H1 (cell line): ENCODE measurements around the gene TNS1. TPM values are rescaled to one million over a fixed set of nuclear protein-coding genes. Genes with fewer than 3 reads are reported as not detected.

Experiments
- CHD1 ChIP-seq: IDR thresholded peaks from 2 replicates; pipeline ENCODE4 v1.6.1; 2012; ENCODE audit warnings: low read depth, low read length, improper control_type of control experiment
- polyA plus RNA-seq, 7 experiments: library from polyadenylated mRNA; depleted of rRNA in 3 of 7; stranded (reverse) in 5 of 7; unstranded in 2 of 7; fragments of >200 nt in 5 of 7; fragments of 200-250 nt in 2 of 7; gene quantifications; 1 replicate in 5 of 7; 2 replicates in 1 of 7; 4 replicates in 1 of 7; pipeline versions ENCODE4 v1.2.1 to v1.2.3, GENCODE V29; 2011 to 2013; ENCODE audit warnings: missing spikeins in 2 of 7, mixed read lengths in 2 of 7
- total RNA-seq: library from RNA; stranded (reverse); fragmentation: NEBNext Ultra II Directional; extraction: Animal tissue kit (Norgen Biotek cat#: 25700); gene quantifications from 2 replicates; pipeline ENCODE4 v1.2.1, GENCODE V29; 2021
- TF ChIP-seq, protein P1 (sequence below): IDR thresholded peaks from 2 replicates; pipeline ENCODE4 v1.6.1; 2012; ENCODE audit warnings: inconsistent platforms

The TNS1 gene
- total and polyA plus RNA-seq, 2 of the 8 experiments (the other 6 are each of a cell fraction or from before 2014, with no cell fraction given) = 1.5 to 5.1 TPM

GRCh38 chr2:217953011-217953481 is 49.7 kb downstream of the TNS1 start (continued):
- TF ChIP-seq CHD1 = no peak
- TF ChIP-seq, protein P1, sequence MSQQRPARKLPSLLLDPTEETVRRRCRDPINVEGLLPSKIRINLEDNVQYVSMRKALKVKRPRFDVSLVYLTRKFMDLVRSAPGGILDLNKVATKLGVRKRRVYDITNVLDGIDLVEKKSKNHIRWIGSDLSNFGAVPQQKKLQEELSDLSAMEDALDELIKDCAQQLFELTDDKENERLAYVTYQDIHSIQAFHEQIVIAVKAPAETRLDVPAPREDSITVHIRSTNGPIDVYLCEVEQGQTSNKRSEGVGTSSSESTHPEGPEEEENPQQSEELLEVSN = no peak
